Measurements from ENCODE around the gene HMBS.

HMBS gene

GRCh38 chr11:119111361-119111925 lies 26.8 kb downstream of the HMBS start:
- H3K4me1 ChIP-seq (ENCODE audit: control insufficient read depth, insufficient read depth, low read length, poor library complexity, severe bottlenecking): peaks cover 14% of the 10 kb centered on the region
- no peak overlapping the region for H3K4me3 ChIP-seq (ENCODE audit: extremely low read depth, insufficient read depth, low read length, poor library complexity, severe bottlenecking)
- 94 to 96% methylated on average over 9 to 11 of the region's 11 CpGs for WGBS, 2 experiments (ENCODE audit: insufficient coverage in 2 of 2)
- no peak overlapping the region for H3K27ac ChIP-seq (ENCODE audit: low read depth, low read length, severe bottlenecking)
- peaks cover 65% of the 10 kb centered on the region for H3K36me3 ChIP-seq (ENCODE audit: control insufficient read depth, insufficient read depth, low read length)
- no peaks in the 10 kb centered on the region for H3K9me3 ChIP-seq (ENCODE audit: control insufficient read depth, low read length)

DNA sequence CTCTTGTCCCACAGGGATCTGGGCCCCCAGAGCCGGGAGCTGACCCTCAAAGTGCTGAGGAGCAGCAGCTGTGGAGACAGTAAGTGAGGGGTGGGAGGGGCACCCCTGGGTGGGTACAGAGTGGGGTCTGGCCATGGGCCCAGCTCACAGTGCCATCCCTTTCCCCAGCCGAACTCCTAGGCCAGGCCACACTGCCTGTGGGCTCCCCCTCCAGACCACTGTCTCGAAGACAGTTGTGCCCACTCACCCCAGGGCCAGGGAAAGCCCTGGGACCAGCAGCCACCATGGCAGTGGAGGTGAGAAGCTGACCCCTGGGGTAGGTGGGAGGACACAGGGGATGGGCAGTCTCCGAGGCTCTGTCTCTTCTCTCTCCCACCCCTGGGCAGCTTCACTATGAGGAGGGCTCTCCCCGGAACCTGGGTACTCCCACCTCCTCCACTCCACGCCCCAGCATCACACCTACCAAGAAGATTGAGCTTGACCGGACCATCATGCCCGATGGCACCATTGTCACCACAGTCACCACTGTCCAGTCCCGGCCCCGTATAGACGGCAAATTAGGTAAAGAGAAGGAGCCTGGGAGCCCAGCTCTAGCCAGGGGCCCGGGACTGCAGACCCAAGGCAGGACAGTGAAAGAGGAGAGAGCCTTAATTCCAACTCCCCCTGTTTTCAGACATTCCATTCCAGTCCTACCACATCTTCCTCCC lies 27.8 kb downstream of the HMBS start:
- Histone ChIP-seq H3K9me3 (ENCODE audit: control insufficient read depth, low read length) (no peaks in the 10 kb centered on the region), H3K4me1 (ENCODE audit: control insufficient read depth, insufficient read depth, low read length, poor library complexity, severe bottlenecking) (peaks cover 10% of the 10 kb centered on the region), H3K36me3 (ENCODE audit: control insufficient read depth, insufficient read depth, low read length) (peaks cover 73% of the 10 kb centered on the region), H3K4me3 (ENCODE audit: extremely low read depth, insufficient read depth, low read length, poor library complexity, severe bottlenecking) (no peak overlapping the region), H3K27ac (ENCODE audit: low read depth, low read length, severe bottlenecking) (no peak overlapping the region)
- 82 to 92% methylated on average over 7 of the region's 12 CpGs for WGBS, 2 experiments (ENCODE audit: insufficient coverage in 2 of 2)

DNA sequence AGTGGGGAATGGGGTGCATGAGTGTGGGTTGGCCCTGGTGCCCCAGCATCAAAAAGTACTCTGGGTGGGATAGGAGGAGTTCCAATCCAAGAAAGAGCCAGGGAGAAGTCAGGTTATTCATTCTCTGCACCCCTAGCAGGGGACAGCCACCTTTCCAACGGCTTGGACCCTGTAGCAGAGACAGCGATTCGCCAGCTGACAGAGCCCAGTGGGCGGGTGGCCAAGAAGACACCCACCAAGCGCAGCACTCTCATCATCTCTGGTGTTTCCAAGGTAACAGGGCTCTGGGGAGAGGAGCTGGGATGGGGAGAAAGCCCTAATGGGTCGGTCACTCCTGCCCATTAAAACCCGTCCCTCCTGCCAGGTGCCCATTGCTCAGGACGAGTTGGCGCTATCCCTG lies 29.0 kb downstream of the HMBS start:
- Histone ChIP-seq H3K4me1 (ENCODE audit: control insufficient read depth, insufficient read depth, low read length, poor library complexity, severe bottlenecking) (peaks cover 7% of the 10 kb centered on the region), H3K36me3 (ENCODE audit: control insufficient read depth, insufficient read depth, low read length) (peaks cover 82% of the 10 kb centered on the region), H3K27ac (ENCODE audit: low read depth, low read length, severe bottlenecking) (no peak overlapping the region), H3K9me3 (ENCODE audit: control insufficient read depth, low read length) (no peaks in the 10 kb centered on the region), H3K4me3 (ENCODE audit: extremely low read depth, insufficient read depth, low read length, poor library complexity, severe bottlenecking) (no peak overlapping the region)
- 94 to 100% methylated on average over 4 to 8 of the region's 9 CpGs for WGBS, 2 experiments (ENCODE audit: insufficient coverage in 2 of 2)

DNA sequence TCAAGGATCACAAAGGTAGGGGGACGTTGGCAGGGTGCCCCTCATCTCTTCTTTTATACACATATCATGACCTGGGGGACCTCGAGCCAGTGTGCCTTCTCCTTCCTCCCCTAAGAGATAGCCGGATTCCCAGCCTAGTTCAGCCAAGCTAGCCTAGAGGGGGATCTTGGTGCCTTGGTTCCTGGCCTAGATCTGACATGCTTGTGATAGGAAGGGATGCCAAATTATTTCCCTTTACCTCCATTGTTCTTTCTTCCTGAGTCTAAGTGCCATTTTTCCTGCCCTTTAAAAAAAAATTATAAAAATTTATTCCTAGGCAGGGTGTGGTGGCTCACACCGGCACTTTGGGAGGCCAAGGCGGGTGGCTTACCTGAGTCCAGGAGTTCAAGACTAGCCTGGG lies 29.7 kb downstream of the HMBS start:
- WGBS, 2 experiments (ENCODE audit: insufficient coverage in 2 of 2): 83 to 100% methylated on average over 3 to 4 of the region's 5 CpGs
- Histone ChIP-seq H3K4me3 (ENCODE audit: extremely low read depth, insufficient read depth, low read length, poor library complexity, severe bottlenecking) (no peak overlapping the region), H3K4me1 (ENCODE audit: control insufficient read depth, insufficient read depth, low read length, poor library complexity, severe bottlenecking) (peaks cover 6% of the 10 kb centered on the region), H3K36me3 (ENCODE audit: control insufficient read depth, insufficient read depth, low read length) (peaks cover 80% of the 10 kb centered on the region), H3K9me3 (ENCODE audit: control insufficient read depth, low read length) (no peaks in the 10 kb centered on the region), H3K27ac (ENCODE audit: low read depth, low read length, severe bottlenecking) (no peak overlapping the region)

DNA sequence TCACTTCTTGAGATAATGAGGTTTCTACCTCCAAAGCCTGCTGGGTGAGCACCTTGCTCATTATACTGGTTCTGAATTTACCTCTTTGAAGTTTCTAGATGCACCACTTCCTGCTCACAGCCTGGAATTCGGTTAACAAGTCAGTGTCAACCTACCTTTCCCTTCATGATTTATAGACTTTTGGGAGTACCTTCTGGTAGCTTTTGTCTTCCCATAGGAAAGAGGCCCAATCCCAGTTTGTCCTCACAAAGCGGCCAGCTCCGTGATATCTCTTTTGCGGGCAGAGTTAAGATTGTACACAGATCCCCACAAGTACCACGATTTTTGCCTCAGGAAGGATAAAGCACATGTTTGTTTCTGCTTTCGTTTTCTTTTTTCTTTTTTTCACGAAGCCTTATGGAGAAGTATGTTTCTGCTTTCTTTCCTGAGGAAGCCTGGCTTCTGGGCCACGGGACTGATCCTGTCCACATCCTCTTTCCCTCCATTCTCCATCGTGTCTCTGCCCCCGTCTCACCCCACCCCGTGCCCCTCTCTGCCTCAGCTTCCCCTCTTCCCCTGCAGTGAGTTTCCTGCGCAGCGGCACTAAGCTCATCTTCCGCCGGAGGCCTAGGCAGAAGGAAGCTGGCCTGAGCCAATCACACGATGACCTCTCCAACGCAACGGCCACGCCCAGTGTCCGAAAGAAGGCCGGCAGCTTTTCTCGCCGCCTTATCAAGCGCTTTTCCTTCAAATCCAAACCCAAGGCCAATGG lies 31.0 kb downstream of the HMBS start:
- Histone ChIP-seq H3K36me3 (ENCODE audit: control insufficient read depth, insufficient read depth, low read length) (peaks cover 67% of the 10 kb centered on the region), H3K4me1 (ENCODE audit: control insufficient read depth, insufficient read depth, low read length, poor library complexity, severe bottlenecking) (peaks cover 6% of the 10 kb centered on the region), H3K9me3 (ENCODE audit: control insufficient read depth, low read length) (no peaks in the 10 kb centered on the region), H3K27ac (ENCODE audit: low read depth, low read length, severe bottlenecking) (no peak overlapping the region), H3K4me3 (ENCODE audit: extremely low read depth, insufficient read depth, low read length, poor library complexity, severe bottlenecking) (no peak overlapping the region)
- WGBS, 2 experiments (ENCODE audit: insufficient coverage in 2 of 2): 89 to 95% methylated on average over 21 to 22 of the region's 24 CpGs

GRCh38 chr11:119116235-119116594 lies 31.5 kb downstream of the HMBS start:
- Histone ChIP-seq H3K4me1 (ENCODE audit: control insufficient read depth, insufficient read depth, low read length, poor library complexity, severe bottlenecking) (peaks cover 6% of the 10 kb centered on the region), H3K4me3 (ENCODE audit: extremely low read depth, insufficient read depth, low read length, poor library complexity, severe bottlenecking) (no peak overlapping the region), H3K9me3 (ENCODE audit: control insufficient read depth, low read length) (no peaks in the 10 kb centered on the region), H3K36me3 (ENCODE audit: control insufficient read depth, insufficient read depth, low read length) (peaks cover 62% of the 10 kb centered on the region), H3K27ac (ENCODE audit: low read depth, low read length, severe bottlenecking) (no peak overlapping the region)
- 84 to 96% methylated on average over 7 to 9 of the region's 10 CpGs for WGBS, 2 experiments (ENCODE audit: insufficient coverage in 2 of 2)

GRCh38 chr11:119116601-119117000 lies 31.9 kb downstream of the HMBS start:
- H3K36me3 ChIP-seq (ENCODE audit: control insufficient read depth, insufficient read depth, low read length): peaks cover 58% of the 10 kb centered on the region

GRCh38 chr11:119117004-119117706 lies 32.5 kb downstream of the HMBS start:
- Histone ChIP-seq H3K4me3 (ENCODE audit: extremely low read depth, insufficient read depth, low read length, poor library complexity, severe bottlenecking) (no peak overlapping the region), H3K27ac (ENCODE audit: low read depth, low read length, severe bottlenecking) (no peak overlapping the region), H3K36me3 (ENCODE audit: control insufficient read depth, insufficient read depth, low read length) (peaks cover 52% of the 10 kb centered on the region), H3K9me3 (ENCODE audit: control insufficient read depth, low read length) (no peaks in the 10 kb centered on the region), H3K4me1 (ENCODE audit: control insufficient read depth, insufficient read depth, low read length, poor library complexity, severe bottlenecking) (peaks cover 6% of the 10 kb centered on the region)
- 97 to 98% methylated on average over 3 of the region's 3 CpGs for WGBS, 2 experiments (ENCODE audit: insufficient coverage in 2 of 2)

More at GRCh38 chr11:119116601-119117000, 31.9 kb downstream of the HMBS start:
- Histone ChIP-seq H3K27ac (ENCODE audit: low read depth, low read length, severe bottlenecking) (no peak overlapping the region), H3K4me1 (ENCODE audit: control insufficient read depth, insufficient read depth, low read length, poor library complexity, severe bottlenecking) (peaks cover 6% of the 10 kb centered on the region), H3K9me3 (ENCODE audit: control insufficient read depth, low read length) (no peaks in the 10 kb centered on the region), H3K4me3 (ENCODE audit: extremely low read depth, insufficient read depth, low read length, poor library complexity, severe bottlenecking) (no peak overlapping the region)
- WGBS, 2 experiments (ENCODE audit: insufficient coverage in 2 of 2): 90 to 94% methylated on average over 2 to 4 of the region's 5 CpGs

GRCh38 chr11:119118227-119118626 lies 33.5 kb downstream of the HMBS start:
- peaks cover 5% of the 10 kb centered on the region for H3K4me1 ChIP-seq (ENCODE audit: control insufficient read depth, insufficient read depth, low read length, poor library complexity, severe bottlenecking)
- peaks cover 43% of the 10 kb centered on the region for H3K36me3 ChIP-seq (ENCODE audit: control insufficient read depth, insufficient read depth, low read length)
- H3K9me3 ChIP-seq (ENCODE audit: control insufficient read depth, low read length): no peaks in the 10 kb centered on the region
- H3K27ac ChIP-seq (ENCODE audit: low read depth, low read length, severe bottlenecking): no peak overlapping the region
- WGBS, 2 experiments (ENCODE audit: insufficient coverage in 2 of 2): 100% methylated on average over 1 to 2 of the region's 5 CpGs
- H3K4me3 ChIP-seq (ENCODE audit: extremely low read depth, insufficient read depth, low read length, poor library complexity, severe bottlenecking): no peak overlapping the region

- Histone ChIP-seq H3K4me1 (ENCODE audit: control insufficient read depth, insufficient read depth, low read length, poor library complexity, severe bottlenecking) (peaks cover 4% of the 10 kb centered on the region), H3K36me3 (ENCODE audit: control insufficient read depth, insufficient read depth, low read length) (peaks cover 39% of the 10 kb centered on the region), H3K9me3 (ENCODE audit: control insufficient read depth, low read length) (no peaks in the 10 kb centered on the region), H3K27ac (ENCODE audit: low read depth, low read length, severe bottlenecking) (no peak overlapping the region), H3K4me3 (ENCODE audit: extremely low read depth, insufficient read depth, low read length, poor library complexity, severe bottlenecking) (no peak overlapping the region)
- WGBS, 2 experiments (ENCODE audit: insufficient coverage in 2 of 2): no CpG with 5 or more reads among the region's 1 CpG
Observed at GRCh38 chr11:119118946-119119345, 34.3 kb downstream of the HMBS start.

Measured in mesodermal cell (in vitro differentiated cells).